ENCODE data around the gene MAP4K1. TPM values are rescaled to one million over a fixed set of nuclear protein-coding genes. Genes with fewer than 3 reads are reported as not detected.
"Not testable (repeated sequence)": the region's sequence is repeated elsewhere in the genome, so short reads cannot be mapped to it uniquely, and the experiment has no call there.

The MAP4K1 gene
- polyA plus RNA-seq, 1 donor: 3.9 TPM

DNA sequence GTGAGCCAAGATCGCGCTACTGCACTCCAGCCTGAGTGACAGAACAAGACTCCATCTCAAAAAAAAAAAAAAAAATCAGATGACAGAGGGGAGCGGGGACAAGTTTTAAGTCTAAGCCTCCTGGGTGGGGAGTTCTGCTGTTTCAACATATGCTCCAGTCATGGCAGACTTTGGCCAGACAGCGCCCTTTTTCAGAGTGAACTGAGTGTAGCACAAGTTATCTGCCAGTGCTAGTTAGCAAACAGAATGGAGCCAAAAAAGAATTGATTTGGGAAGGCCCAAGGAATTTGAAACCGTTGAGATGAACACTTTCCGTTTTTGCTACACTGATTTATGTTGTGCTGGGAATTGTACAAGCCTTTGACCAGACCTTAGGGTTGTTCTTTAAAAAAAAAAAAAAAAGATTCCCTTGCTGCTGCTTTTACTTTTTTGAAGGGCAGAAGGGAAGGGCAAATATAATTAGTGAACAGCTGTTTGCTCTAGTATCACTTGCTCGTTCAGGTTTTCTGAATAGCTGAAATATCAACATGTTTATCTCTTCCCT is 35.3 kb upstream of the MAP4K1 start:
- DNase-seq: no peak

DNA sequence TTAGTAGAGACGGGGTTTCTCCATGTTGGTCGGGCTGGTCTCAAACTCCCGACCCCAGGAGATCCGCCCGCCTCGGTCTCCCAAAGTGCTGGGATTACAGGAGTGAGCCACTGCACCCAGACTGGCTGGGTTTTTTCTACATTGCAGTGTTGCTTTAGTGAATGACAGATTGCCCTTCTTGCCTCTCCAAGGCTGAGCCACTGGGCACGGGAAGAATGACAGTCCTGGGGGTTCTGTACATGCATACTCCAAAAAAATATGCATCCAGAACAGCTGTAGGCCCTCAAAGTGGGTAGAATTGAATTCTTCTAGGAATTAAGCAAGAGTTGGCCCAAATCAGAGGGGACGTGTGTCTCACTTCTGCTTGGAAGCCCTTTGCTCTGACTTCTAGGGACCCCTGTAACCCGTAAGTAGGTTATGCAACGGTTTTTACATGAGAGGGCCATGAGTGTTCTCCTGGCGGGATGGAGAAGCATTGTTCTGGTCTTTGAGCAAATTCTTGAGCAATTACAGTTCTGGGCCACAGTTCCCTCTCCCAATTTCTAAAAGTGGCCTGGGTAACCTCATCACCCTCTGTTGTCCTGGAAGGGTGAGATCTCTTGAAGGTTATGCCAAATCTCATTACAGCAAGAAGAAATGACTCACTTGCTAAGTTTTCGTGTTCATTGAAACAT is 33.3 kb upstream of the MAP4K1 start:
- DNase-seq: no peak

DNA sequence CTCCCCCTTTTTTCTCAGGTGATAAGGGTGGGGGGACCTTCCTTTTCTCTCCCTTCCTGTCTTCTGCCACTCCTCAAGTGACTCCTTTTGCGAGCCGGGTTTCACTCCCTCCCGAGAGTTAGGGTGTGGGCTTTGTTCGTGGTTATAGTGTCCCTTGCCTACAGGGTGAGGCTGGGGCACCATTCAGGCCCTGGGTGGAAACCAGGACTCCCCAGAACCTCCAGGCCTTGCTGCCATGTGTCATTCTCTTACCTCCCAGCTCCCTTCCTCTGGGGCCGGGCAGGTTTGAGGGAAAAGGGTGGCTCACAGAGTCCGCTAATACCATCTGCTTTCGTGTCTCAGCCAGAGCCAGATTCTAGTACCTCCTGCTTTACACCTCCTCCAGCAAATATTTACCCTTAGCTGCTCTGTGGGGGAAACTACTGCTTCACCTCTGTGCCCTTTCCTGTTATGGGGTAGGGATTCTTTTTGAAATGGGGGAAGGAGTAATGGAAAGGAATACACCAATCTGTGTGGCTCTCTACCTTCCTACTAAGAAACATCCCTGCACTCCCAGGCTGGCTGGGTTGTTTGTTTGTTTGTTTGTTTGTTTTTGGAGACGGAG is 32.5 kb upstream of the MAP4K1 start:
- DNase-seq: no peak

DNA sequence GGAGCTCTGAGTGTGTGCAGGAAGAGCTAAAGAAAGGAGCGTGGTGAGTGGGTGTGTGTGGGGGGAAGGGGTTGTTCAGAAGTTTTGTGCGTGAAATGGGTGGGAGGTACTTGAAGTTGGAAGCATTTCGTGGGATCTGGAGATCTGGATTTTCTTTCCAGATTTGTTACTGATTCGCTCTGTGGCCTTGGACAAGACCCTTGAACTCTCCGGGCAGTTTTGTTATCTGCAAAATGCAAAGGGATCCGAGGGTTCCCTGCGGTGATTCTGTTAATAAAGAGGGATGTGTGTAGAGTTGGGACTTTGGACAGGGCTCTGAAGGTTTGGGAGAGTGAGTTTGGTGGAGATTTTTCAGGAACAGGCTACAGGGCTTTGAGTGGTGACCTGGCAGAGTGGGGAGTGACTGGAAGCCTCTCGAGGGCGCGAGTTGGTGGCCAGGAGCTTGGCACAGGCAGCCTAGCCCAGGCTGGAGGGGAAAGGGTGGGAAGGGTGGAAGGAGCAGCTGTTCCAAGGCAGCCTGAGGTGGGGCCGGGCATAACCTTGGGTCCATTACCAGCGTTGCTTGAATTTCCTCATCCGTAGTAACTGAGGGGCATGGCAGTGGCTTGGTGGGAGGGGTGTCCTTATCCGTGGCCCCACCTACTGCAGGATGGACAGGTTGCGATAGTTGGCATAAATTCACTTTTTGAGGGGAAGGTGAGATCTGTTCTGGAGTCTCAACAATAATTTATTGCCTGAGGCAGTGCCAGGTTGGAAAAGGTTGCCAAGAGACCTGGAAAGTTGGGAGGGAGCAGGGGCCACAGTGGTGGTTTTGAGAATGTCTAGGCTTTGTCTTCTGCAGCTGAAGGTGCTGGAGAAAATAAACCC is 31.8 kb upstream of the MAP4K1 start:
- DNase-seq: no peak

DNA sequence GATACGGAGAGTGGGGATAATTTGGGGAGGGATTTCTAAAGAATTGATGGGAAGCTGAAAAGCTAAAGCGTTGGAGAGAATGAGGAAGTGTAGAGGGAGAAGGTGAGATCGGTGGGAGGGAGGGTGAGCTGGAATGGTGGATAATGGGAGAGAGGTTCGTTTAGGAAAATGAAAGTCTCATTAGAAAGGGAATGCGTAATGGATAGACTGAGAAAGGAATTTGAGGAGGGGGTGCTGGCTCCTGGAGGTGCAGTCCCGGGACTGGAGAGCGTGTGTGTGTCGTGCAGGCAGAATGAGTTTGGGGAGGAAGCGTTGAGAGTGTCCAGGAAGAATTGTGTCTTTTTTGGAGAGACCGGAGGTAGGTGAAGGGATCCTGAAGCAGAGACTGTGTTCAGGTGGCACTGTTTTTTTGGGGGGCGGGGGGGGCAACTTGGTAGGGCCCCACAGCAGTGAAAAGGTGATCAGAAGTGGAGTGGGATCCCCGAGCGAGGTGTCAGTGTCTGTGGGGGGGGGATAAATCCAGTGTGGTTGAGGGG is 31.1 kb upstream of the MAP4K1 start:
- no peak for DNase-seq

DNA sequence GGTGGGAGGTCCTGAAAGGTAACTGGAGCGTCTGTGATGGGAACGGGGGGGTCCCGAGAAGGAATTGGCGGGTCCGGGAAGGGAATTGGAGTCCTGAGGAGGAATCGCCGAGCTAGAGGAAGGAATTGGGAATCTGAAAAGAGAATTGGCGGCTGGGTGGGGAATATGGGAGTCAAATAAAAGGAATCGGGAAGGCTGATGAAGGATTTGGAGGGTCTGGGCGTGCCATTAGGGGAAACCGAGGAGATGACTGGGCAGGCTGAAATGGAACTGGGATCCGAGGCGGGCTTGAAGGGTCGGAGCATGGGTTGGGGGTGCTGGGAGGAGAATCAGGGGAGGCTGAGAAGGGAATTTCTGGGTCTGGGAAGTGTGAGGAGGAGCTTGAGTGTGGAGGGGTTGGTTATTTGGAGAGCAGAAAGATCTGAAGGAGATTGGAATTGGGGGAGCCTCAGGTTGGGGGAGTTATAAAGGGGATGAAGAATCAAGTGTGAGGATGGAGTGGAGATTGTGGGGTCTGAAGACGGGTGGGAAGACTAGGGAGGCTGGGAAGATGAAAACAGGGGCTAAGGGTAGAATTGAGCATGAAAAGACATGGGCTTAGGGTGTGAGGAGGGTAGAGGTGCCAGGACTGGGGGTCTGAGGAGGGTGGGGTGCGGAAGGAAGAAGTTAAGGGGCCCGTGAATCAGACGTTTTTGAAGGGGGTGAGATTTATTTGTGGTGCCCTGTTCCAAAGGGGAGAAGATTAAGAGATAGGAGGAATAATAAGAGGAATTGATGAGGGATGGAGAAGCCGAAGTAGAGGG is 30.4 kb upstream of the MAP4K1 start:
- no peak for DNase-seq

DNA sequence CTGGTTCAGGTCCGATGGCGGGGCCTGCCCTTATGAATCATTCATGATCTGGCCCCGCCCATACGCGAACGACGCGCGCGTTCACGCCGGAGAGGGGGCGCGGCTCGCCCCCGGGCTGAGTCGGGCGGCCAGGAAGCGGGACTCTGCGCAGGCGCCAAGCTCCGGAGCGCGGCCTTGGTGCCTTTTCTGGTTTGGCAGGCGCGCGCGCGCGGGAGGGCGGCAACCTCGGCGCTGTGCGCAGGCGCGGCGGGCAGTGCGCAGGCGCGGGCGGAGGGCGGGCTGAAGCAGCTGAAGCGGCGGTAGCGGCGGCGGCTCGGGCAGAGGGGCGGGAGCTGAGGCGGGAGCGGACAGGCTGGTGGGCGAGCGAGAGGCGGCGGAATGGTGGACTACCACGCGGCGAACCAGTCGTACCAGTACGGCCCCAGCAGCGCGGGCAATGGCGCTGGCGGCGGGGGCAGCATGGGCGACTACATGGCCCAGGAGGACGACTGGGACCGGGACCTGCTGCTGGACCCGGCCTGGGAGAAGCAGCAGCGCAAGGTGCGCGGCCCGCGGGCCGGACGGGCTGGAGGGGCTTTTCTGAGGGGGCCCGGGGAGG is 29.7 kb upstream of the MAP4K1 start, which contains the start of gene ACTN4:
Gene ACTN4, plus strand, starts transcription at position 282 of the 598 bp plus-strand sequence. Its CDS starts 97 bp downstream, at position 379.
- peak; percentile 97 for DNase-seq

DNA sequence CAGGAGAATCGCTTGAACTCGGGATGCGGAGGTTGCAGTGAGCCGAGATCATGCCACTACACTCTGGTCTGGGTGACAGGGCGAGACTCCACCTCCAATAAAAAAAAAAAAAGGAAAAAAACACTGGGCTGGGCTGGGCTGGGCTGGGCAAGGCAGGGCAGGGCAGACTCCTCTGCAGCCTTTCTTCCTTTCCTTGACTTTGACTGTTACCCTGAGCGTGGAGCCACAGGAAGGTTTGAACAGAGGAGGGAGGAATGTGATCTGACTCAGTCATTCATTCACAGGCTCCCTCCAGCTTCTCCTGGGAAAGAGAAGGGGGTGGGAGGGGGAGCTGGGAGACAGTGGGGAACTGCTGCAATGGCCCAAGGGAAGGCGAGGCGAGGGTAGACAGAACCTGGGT is 27.0 kb upstream of the MAP4K1 start:
- no peak for DNase-seq

DNA sequence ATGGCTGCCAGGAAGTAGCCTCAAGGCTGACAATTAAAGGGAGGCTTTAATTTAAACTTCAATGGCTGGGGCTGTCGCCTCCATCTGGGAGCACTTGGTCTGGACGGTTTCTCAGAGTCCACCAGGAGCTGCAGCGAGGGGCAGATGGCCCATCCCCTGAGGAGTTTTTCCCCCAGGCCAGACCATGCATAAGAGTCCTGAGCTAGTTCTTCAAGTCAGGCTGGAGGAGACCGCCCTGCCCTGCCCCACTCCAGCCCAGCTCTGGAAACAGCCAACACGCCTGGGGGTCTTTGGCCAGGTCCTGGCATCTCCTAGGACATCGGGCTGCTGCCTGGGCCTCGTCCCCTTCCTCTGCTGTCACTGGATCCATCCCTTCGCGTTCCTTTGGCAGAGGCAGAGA is 24.4 kb upstream of the MAP4K1 start:
- DNase-seq: no peak

DNA sequence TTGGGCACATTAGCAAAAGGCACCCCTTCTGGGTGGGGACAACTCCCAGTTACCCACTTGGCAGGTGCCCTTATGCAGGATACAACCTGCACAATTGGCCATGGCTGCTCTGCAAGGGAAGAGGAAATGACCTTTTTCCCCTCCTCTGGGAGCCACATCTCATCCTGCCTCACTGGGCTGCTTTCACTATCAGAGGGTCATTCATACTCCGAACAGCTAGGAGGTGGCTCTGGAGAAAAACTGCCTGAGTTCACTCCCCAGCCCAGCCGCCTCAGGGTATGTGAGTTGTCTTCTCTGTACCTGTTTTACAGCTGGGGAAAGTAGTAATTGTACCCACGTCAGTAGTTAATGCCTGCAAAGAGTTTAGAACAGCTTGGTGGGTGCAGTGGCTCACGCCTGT is 22.6 kb upstream of the MAP4K1 start:
- DNase-seq: no peak

DNA sequence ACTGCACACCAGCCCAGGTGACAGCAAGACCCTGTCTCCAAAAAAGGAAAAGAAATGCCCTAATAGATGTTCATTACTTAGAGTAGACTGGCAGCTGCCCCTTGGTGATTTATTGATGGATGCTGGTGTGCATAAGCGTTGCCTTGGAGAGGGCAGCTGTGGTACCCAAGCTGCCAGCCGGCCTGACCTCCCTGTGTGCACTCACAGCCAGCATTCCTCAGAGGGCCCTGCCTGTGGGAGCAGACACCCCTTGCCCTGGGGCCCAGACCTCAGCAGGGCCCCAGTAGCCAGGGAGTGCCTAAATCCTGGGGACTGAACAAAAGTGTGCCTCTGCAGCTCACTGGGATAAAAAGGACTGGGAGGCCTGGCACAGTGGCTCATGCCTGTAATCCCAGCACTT is 21.9 kb upstream of the MAP4K1 start:
- DNase-seq: no peak

DNA sequence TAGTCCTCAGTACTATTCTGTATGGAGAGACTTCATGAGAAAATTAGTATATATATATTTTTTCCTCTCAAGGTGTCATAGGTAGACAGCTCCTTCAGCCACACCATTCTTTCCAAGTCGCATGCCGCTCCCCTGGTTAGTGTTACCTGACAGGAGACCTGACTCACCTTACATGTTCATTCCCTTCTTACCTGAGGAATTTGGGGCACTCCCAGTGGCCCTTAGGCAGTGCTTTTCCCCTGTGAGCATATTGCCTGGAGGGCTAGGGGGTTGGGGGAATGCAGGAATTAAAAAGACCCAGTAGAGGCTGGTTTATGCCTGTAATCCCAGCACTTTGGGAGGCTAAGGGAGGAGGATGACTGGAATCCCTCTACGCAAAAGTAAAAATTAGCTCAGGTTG is 20.7 kb upstream of the MAP4K1 start:
- DNase-seq: no peak

DNA sequence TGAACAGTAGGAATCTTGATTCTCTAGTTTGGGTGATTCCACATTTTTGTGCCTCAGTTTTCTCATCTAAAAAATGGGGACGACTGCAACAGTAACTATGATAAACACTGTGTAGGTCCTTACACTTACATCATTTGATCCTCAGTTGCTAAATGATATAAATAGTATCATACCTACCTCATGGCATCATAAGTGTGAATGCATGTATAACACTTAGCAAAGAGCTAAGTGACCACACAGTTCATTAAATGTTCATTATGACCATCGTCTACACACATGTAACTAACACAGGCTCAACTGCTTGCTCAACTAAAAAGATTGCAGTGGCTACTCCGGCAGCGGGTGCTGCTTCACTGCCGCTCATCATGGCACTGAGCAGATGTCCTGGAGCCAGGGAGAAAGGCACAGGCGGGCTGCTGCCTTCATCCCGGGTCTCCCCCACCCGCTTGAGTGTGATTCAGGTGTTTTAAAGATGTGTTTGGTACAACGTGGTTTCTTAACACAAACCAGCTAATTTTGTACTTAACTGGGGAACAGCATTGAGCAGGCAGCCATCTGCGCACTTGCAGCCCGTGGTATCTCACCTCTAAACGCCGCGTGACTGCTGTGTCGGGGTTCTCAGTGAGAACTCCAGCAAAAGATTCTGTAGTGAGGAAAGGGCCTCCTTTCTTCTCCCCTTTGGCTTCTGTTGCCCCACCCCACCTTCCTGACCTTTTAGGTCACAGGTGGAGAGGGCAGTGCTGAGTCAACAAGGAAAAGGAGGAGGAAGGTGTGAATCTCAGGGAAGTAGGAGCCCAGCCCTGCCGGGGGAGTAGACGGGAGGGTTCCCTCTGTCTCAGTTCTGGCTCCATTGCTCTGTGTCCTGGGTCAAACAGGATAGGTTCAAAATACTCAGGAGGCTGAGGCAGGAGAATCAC is 18.0 kb upstream of the MAP4K1 start:
- DNase-seq: no peak

DNA sequence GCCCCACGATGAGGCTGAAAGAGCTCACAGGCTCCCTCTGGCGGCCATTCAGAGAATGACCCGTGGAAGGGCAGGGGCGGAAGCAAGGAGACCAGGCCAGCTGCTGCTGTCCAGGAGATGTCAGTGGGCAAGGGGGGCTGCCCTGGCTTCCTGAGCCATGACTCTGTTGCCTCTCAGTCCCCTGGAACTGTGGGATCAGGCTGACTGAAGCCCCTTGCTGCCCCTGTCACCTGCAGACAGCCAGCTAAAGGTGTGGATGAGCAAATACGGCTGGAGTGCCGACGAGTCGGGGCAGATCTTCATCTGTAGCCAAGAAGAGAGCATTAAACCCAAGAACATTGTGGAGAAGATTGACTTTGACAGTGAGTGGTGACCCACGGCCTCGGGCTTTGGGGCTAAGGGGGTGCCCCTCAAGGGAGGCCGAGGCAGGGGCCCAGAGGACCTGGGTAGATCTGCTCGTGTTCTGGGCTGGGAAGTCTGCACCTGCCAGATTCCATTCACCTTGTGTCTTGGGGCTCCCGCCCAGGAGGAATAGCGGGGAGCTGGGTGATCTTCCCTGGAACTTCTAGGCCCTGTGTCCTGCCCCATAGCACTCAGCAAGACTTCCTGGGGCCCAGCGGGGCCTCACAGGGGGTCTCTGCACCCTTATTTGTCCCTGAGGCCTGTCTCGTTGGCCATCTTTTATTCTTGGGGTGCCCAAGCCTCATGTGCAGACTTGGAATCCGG is 17.2 kb upstream of the MAP4K1 start:
- DNase-seq: peak; percentile 73

DNA sequence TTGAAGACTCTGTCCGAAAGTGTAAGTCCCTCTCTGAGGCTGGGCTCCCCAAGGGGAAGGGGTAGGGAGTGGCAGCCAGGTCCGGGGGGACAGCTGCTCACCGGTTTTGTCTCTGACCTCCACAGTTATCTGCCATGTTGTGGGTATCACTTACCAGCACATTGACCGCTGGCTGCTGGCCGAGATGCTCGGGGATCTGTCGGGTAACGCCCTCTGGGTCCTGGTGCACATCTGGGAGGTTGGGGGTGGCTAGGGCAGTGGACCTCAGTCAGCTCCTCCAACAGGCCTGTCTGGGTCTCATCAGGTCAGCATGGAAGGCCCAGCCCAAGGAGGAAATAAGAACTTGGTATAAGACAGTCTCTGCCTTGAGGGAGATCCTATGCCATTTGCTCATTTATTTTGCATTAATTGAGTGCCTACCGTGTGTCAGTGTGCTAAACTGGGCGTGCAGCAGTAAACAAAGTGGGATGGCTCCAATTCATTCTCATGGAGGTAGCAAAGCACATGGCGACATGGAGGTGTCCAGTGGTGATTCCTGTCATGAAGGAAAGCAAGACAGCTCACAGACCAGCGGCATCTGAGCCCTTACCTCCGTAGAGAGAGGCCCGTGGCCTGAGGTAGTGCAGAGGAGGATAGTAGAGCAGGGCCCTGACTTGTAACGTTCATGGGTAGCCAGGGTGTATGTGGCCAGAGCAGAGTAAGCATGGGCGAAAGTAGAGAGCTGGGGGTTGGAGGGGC is 14.9 kb upstream of the MAP4K1 start:
- DNase-seq: no peak

DNA sequence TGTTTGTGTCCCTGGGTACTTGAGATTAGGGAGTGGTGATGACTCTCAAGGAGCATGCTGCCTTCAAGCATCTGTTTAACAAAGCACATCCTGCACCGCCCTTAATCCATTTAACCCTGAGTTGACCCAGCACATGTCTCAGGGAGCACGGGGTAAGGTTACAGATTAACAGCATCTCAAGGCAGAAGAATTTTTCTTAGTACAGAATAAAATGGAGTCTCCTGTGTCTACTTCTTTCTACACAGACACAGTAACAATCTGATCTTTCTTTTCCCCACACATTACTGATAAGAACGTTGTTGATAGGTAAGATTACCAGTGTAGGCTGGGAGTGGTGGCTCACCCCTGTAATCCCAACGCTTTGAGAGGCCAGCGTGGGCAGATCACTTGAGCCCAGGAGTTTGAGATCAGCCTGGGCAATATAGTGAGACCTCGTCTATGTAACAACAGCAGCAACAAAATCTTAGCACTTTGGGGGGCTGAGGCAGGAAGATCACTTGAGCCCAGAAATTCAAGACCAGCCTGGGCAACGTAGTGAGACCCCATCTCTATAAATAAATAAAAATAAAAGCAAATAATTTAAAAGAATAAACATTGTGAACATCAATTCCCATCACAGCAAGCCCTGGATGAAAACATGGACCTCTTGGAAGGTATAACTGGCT is 14.2 kb upstream of the MAP4K1 start:
- not testable (repeated sequence) for DNase-seq

DNA sequence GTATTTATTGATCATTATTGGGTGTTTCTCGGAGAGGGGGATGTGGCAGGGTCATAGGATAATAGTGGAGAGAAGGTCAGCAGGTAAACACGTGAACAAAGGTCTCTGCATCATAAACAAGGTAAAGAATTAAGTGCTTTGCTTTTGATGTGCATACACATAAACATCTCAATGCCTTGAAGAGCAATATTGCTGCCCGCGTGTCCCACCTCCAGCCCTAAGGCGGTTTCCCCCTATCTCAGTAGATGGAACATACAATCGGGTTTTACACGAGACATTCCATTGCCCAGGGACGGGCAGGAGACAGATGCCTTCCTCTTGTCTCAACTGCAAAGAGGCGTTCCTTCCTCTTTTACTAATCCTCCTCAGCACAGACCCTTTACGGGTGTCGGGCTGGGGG is 13.5 kb upstream of the MAP4K1 start:
- not testable (repeated sequence) for DNase-seq

DNA sequence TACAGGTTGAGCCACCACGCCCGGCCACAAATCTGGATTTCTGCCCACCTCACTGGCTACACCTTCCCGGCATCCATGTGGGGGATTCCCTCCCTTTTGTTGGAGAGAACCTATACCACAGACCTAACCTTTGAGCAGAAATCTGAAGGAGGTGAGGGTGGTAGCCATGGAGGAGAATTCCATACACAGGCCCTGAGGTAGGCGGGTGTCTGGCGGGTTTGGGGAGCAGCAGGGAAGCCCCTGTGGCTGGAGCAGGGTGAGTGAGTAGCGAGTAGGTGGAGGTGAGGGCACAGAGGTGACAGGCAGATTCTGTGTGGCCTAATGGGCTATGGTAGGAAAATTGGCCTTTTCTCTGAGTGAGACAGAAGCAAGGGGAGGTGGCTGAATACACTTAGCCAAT is 11.8 kb upstream of the MAP4K1 start:
- no peak for DNase-seq

All from left kidney (tissue), 2 donors.